ENCODE results near the gene KRT24. TPM values are rescaled to one million over a fixed set of nuclear protein-coding genes. Genes with fewer than 3 reads are reported as not detected.
"Not testable (repeated sequence)": the region's sequence is repeated elsewhere in the genome, so short reads cannot be mapped to it uniquely, and the experiment has no call there.

KRT24 gene
- total RNA-seq: not detected in 2 replicates

DNA sequence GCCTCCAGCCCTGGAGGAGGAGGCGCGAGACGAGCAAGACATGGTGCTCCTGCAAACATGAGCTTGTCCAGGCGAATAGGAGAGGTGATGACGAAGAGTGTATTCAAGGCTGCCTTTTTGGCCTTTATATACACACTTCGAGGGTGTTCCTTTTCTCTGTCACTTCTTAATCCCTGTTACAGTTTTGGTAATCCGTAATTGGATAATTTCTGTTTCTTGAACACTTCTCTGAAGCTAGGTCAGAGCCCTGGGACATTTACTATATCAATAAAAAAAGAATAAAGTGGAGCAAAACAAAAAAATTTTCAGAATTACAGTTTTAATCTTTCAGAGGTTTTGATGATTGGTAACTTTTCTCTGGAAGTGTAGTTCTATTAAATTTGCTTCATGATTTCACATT, at the start of gene KRT24:
Gene KRT24, minus strand, starts transcription at position 101 of the 400 bp plus-strand sequence. Its CDS starts 59 bp downstream, at position 42.
- DNase-seq (ENCODE audit: low read depth): no peak

DNA sequence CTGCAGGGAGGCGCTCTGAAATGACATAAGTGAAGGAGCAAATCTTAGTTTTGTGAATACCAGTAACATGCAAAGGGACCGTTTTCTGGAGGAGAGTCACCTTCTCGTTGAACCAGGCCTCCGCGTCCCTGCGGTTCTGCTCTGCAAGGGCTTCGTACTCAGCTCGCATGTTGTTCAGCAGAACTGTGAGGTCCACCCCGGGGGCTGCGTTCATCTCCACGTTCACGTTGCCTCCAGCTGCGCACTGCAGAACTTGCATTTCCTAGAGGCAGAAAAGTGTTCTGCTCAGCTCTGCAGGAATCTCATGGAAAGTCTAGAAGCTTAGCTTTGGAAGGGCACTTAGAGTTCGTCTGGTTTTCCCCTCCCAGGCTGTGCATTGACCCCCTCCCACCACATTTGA, 47.5 kb upstream of the KRT24 start:
- TF ChIP-seq, protein P1, sequence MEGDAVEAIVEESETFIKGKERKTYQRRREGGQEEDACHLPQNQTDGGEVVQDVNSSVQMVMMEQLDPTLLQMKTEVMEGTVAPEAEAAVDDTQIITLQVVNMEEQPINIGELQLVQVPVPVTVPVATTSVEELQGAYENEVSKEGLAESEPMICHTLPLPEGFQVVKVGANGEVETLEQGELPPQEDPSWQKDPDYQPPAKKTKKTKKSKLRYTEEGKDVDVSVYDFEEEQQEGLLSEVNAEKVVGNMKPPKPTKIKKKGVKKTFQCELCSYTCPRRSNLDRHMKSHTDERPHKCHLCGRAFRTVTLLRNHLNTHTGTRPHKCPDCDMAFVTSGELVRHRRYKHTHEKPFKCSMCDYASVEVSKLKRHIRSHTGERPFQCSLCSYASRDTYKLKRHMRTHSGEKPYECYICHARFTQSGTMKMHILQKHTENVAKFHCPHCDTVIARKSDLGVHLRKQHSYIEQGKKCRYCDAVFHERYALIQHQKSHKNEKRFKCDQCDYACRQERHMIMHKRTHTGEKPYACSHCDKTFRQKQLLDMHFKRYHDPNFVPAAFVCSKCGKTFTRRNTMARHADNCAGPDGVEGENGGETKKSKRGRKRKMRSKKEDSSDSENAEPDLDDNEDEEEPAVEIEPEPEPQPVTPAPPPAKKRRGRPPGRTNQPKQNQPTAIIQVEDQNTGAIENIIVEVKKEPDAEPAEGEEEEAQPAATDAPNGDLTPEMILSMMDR (IDR thresholded peaks at IDR 0.05; ENCODE audit: insufficient read depth, low read depth, low read length): no peak
- H3K4me3 ChIP-seq (ENCODE audit: low read depth, low read length): no peak overlapping the region
- DNase-seq (ENCODE audit: low read depth): no peak

More for the DNA sequence above, at the start of gene KRT24:
- H3K4me3 ChIP-seq (ENCODE audit: low read depth, low read length): no peak within 1 kb of the TSS
- TF ChIP-seq, protein P1 (IDR thresholded peaks at IDR 0.05; ENCODE audit: insufficient read depth, low read depth, low read length): no peak

DNA sequence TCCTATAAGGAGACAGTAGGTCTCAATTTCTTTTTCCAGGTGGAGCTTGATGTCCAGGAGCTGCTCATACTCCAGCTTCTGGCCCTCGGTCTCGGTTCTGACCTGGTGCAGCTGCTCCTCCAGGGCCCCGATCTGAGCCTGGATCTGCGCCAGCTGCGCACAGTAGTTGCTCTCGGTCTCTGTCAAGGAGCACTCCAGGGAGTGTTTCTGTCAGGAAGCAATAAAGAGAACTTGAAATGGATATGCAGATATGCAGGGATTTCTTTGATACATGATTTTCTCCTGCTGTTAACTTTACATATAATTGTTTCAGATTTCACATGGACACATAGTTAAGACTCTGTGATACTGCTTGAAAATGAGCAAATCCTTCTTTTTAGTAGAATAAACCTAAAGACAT, 46.8 kb upstream of the KRT24 start:
- no peak overlapping the region for H3K4me3 ChIP-seq (ENCODE audit: low read depth, low read length)
- TF ChIP-seq, protein P1 (IDR thresholded peaks at IDR 0.05; ENCODE audit: insufficient read depth, low read depth, low read length): no peak
- no peak for DNase-seq (ENCODE audit: low read depth)

DNA sequence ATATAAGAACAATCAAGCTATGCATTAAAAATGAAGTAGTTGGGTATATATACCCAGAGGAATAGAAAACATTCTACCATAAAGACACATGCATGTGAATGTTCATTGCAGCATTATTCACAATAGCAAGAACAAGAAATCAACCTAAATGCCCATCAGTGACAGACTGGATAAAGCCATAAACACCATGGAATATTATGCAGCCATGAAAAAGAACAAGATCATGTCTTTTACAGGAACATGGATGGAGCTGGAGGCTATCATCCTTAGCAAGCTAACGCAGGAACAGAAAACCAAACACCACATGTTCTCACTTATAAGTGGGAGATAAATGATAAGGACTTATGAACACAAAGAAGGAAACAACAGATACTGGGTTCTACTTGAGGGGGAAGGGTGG, 45.1 kb upstream of the KRT24 start:
- not testable (repeated sequence) for H3K4me3 ChIP-seq (ENCODE audit: low read depth, low read length); DNase-seq (ENCODE audit: low read depth)

DNA sequence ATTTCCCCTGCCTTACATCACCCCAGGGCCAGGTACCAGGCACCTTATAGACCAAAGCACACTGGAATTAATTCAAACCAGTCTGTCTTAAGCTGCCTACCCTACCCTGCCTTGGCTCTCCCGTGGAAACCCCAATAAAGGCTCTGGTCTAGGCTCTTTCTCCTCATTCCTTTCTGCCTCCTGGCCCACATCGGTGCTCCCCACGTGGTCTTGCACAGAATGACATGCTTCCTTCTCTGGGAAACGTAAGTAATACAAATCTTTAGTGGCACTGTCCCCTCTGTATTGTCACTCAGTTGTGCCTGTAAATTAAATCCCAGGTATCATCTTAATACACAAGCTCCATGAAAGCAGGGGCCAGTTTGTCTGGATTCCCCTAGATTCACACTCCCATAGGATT, 35.0 kb upstream of the KRT24 start:
- no peak overlapping the region for H3K4me3 ChIP-seq (ENCODE audit: low read depth, low read length)
- DNase-seq (ENCODE audit: low read depth): no peak
- TF ChIP-seq, protein P1 (IDR thresholded peaks at IDR 0.05; ENCODE audit: insufficient read depth, low read depth, low read length): no peak

DNA sequence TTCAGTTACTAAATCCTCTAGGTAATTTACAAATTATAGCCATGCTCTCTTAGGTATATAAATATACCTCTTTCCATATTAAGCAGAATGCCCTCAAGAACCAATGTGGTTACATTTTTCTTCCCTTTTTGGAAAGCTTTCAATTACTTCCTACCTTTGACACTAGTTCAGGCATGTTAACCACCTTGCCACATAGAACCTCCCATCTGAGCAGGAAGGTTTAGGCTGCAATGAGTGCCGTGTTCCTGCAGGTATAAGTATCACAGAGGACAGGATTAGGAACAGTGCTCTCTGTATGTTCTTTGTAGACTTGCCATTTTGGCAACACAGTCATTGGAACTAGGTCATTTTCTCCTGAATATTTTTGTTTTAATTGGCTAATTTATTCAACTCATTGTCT, 31.5 kb upstream of the KRT24 start:
- DNase-seq (ENCODE audit: low read depth): no peak
- TF ChIP-seq, protein P1 (IDR thresholded peaks at IDR 0.05; ENCODE audit: insufficient read depth, low read depth, low read length): no peak
- no peak overlapping the region for H3K4me3 ChIP-seq (ENCODE audit: low read depth, low read length)

DNA sequence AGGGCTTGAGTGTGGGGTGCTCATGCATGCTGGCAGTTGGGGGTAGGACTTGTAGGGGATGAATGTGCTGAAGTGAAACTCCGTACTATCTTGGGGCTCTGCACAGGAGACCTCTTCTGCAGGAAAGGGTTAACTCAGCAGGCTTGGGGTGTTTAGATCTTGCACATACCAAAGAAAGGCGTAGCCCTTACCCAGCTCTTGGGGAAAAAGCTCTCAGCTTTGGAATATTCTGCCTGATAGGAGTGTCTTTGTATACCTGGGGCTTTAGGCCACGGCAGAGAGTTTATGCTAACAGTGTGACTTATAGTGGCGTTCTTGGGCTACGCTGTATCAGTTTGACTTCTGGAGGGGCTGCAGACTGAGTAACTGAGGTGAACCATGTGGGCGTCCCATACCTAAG, 30.5 kb upstream of the KRT24 start:
- no peak overlapping the region for H3K4me3 ChIP-seq (ENCODE audit: low read depth, low read length)
- TF ChIP-seq, protein P1 (IDR thresholded peaks at IDR 0.05; ENCODE audit: insufficient read depth, low read depth, low read length): no peak
- no peak for DNase-seq (ENCODE audit: low read depth)

Measured in fibroblast of villous mesenchyme (primary cell).